ENCODE data around the gene COL2A1. TPM values are rescaled to one million over a fixed set of nuclear protein-coding genes. Genes with fewer than 3 reads are reported as not detected.

The COL2A1 gene
- total and polyA plus RNA-seq, 9 of the 15 experiments (the other 6 are each of a cell fraction or from before 2014, with no cell fraction given), result 0.46 TPM; not detected in 8

DNA sequence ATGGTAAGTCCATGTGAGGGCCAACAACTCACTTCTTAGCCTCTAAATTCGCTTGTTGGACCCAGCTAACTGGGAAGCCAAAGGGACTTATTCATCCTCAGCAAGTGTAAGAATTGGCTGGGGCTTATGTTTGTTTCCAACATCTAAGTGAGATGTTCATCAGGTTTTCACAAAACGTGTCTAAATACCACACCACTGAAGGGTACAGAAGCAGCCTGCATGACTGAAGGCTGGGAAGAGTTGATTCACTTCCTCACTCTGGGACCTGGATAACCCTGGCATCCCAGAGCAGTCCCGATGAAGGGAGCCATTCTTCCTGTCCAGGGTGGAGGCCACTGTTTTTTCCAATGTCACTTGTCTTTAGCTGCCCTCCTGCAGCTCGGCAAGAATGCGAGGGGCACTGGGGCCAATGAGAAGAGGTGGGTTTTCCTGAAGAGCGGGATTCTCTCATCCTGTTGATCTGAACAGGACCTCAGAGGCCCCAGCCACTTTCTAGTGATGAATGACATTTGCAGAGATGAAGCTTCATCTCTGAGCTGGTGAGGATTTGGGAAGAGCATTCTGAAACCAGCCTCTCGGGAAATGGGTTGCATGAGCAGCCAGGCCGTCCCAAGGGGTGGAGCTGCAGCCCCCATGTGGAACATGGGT is 12.2 kb upstream of the COL2A1 start (continued):
- TF ChIP-seq KLF1 (tag; IDR thresholded peaks at IDR 0.05) (no peak), RNF2 (IDR thresholded peaks at IDR 0.05) (no peak)
- TF ChIP-seq, protein P1, sequence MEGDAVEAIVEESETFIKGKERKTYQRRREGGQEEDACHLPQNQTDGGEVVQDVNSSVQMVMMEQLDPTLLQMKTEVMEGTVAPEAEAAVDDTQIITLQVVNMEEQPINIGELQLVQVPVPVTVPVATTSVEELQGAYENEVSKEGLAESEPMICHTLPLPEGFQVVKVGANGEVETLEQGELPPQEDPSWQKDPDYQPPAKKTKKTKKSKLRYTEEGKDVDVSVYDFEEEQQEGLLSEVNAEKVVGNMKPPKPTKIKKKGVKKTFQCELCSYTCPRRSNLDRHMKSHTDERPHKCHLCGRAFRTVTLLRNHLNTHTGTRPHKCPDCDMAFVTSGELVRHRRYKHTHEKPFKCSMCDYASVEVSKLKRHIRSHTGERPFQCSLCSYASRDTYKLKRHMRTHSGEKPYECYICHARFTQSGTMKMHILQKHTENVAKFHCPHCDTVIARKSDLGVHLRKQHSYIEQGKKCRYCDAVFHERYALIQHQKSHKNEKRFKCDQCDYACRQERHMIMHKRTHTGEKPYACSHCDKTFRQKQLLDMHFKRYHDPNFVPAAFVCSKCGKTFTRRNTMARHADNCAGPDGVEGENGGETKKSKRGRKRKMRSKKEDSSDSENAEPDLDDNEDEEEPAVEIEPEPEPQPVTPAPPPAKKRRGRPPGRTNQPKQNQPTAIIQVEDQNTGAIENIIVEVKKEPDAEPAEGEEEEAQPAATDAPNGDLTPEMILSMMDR (IDR thresholded peaks at IDR 0.05 in 2 of 3, conservative IDR thresholded peaks at IDR 0.05 in 1 of 3; ENCODE audit: insufficient read depth in 2 of 3, low read depth in 1 of 3, low read length in 3 of 3), result no peak

DNA sequence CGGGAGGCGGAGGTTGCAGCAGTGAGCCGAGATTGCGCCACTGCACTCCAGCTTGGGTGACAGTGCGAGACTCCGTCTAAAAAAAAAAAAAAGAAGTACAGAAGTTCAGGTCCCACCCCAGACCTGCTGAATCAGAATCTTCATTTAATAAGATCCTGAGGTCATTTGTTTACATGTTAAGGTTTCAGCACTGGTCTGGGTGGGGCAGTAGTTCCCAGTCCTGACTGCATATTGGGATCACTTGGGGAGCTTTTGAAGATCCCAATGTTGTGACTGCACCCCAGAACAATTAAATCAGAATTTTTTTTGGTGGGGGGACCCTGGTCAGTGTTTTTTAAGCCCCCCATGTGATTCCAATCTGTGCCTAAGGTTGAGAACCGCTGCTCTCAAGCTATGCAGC is 11.7 kb upstream of the COL2A1 start:
- H2AFZ ChIP-seq (ENCODE audit: low read depth, low read length), result no peak overlapping the region
- H3K36me3 ChIP-seq (ENCODE audit: control insufficient read depth, insufficient read depth, low read length), result no peaks in the 10 kb centered on the region
- DNase-seq (ENCODE audit: extremely low read depth in 1 of 4, low spot score in 3 of 4) (no peak), FAIRE-seq (no peak), ATAC-seq (no peak)
- no peaks in the 10 kb centered on the region for H3K9me1 ChIP-seq (ENCODE audit: control insufficient read depth, insufficient read depth, low read length)
- H3K4me1 ChIP-seq (replicated peaks in 1 of 2; ENCODE audit: control insufficient read depth in 2 of 2, insufficient read depth in 2 of 2, low read length in 2 of 2), result no peaks in the 10 kb centered on the region
- H3K27me3 ChIP-seq (ENCODE audit: control insufficient read depth in 2 of 2, insufficient read depth in 2 of 2, low read length in 2 of 2), result peaks cover 51 to 61% of the 10 kb centered on the region in 2 experiments
- no peaks in the 10 kb centered on the region for H3K9me3 ChIP-seq (replicated peaks; ENCODE audit: control insufficient read depth, insufficient read depth, low read depth, low read length)
- intact Hi-C loops (cut with micrococcal nuclease), result no loop called here
- 1% methylated on average over 7 of the region's 7 CpGs for WGBS (ENCODE audit: insufficient coverage, low coverage, missing lambda C conversion rate)
- H4K20me1 ChIP-seq (replicated peaks; ENCODE audit: control insufficient read depth, insufficient read depth, low read length), result no peaks in the 10 kb centered on the region; the same call in 1 of the 2 replicates
- CTCF ChIA-PET (ENCODE audit: low intra/inter-chr PET ratio), result no interaction called here
- H3K27ac ChIP-seq (ENCODE audit: extremely low read depth, low read depth, low read length), result no peak overlapping the region
- no peak overlapping the region for H3K9ac ChIP-seq (ENCODE audit: insufficient read depth in 1 of 2, low read depth in 2 of 2, low read length in 2 of 2)
- in situ Hi-C loops (cut with MboI), result no loop called here
- H3K79me2 ChIP-seq (ENCODE audit: control insufficient read depth, insufficient read depth, low read length), result no peaks in the 10 kb centered on the region
- H3K4me2 ChIP-seq (ENCODE audit: insufficient read depth, low read length), result no peak overlapping the region
- no peak overlapping the region for H3K4me3 ChIP-seq
- no TSS peak for BruUV-seq (replicated peaks)
- POLR2A ChIA-PET, result interaction anchor here (1.2 to 1.8 kb wide), 3 partner anchors 10 to 84 kb away, joined by 3 to 6 read pairs (median 4); no protein-coding TSS in a partner anchor
- TF ChIP-seq NR3C1 (CRISPR knock-in tag; IDR thresholded peaks at IDR 0.05) (no peak), TARDBP (IDR thresholded peaks at IDR 0.05) (no peak), HOMEZ (CRISPR knock-in tag; IDR thresholded peaks at IDR 0.05) (no peak), NKRF (IDR thresholded peaks at IDR 0.05; ENCODE audit: borderline replicate concordance) (no peak), RAD21 (CRISPR knock-in tag; conservative IDR thresholded peaks at IDR 0.05 in 1 of 2, IDR thresholded peaks at IDR 0.05 in 1 of 2) (no peak), SREBF1 (IDR thresholded peaks at IDR 0.05; ENCODE audit: borderline replicate concordance, low read depth, low read length) (no peak), ZNF696 (CRISPR knock-in tag; conservative IDR thresholded peaks at IDR 0.05) (no peak), MYBL2 (IDR thresholded peaks at IDR 0.05; ENCODE audit: low read depth) (no peak), MYBL2 (CRISPR knock-in tag; IDR thresholded peaks at IDR 0.05; ENCODE audit: borderline replicate concordance) (no peak), NEUROD1 (IDR thresholded peaks at IDR 0.05; ENCODE audit: borderline replicate concordance, low read depth, low read length, partially characterized antibody) (no peak), SMARCA4 (IDR thresholded peaks at IDR 0.05) (no peak)
- TF ChIP-seq, protein P2, sequence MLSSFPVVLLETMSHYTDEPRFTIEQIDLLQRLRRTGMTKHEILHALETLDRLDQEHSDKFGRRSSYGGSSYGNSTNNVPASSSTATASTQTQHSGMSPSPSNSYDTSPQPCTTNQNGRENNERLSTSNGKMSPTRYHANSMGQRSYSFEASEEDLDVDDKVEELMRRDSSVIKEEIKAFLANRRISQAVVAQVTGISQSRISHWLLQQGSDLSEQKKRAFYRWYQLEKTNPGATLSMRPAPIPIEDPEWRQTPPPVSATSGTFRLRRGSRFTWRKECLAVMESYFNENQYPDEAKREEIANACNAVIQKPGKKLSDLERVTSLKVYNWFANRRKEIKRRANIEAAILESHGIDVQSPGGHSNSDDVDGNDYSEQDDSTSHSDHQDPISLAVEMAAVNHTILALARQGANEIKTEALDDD (IDR thresholded peaks at IDR 0.05), result no peak
